GM21360 (cell line): ENCODE measurements around the gene KRTAP4-12.
"Not testable (repeated sequence)": the region's sequence is repeated elsewhere in the genome, so short reads cannot be mapped to it uniquely, and the experiment has no call there.

Experiments
- ATAC-seq: cut with Tn5 transposase; IDR thresholded peaks from one replicate; pipeline ENCODE4 v1.9.1; 2021; ENCODE audit warnings: mild to moderate bottlenecking, moderate library complexity; ENCODE audit not compliant: unreplicated experiment

KRTAP4-12 gene

DNA sequence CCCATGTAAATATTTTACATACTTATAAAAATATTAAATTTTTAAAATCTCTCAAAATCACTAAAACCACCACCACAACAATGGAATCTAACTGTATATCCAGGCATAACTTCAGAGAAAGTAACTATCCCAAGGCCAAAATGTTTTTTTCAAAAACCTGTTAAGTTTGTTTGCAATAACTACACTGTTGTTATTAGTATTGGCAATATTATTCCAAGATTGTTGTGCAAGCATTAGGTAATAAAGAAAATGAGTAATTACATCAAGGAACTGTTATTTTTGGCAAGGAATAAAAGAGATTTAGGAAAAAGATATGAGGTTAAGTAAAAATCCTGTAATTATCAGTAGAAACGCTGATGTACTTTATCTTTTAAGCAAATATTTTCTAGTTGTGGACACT is 3.4 kb upstream of the KRTAP4-12 start:
- no peak for ATAC-seq

DNA sequence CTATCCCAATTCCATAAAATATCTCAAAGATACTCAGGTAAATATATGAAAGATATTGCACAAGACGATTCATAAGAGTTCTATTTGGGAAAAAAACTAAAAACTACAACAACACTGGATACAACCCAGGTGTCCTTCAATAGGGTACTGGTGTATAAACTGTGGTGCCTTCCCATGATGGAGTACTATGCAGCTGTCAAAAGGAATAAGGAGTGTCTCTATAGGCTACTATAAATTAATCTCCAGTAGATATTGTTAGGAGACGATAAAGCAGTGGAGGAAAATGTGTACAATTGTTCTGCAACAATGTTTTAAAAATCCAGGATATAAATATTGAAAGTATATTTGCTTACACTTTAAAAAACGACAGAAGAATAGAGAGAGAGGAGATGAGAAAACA is 2.4 kb upstream of the KRTAP4-12 start:
- ATAC-seq: no peak

DNA sequence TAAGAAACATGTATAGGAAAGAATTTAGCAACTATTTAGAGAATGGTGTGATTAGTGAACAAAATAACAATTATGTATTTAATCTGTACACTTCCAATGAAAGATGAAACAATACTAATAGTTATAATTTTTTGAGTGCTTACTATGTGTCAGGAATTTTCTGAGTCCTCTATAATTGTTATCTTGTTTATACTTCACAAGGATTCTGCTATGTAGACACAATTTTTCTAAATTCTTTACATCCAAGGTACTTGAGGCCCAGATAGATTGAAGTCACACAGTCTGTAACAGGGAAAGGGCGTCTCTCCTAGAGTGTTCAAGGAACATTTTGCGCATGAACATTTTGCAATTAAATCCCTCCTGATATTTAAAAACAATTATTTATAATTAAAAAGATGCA is 1.1 kb upstream of the KRTAP4-12 start:
- no peak for ATAC-seq

DNA sequence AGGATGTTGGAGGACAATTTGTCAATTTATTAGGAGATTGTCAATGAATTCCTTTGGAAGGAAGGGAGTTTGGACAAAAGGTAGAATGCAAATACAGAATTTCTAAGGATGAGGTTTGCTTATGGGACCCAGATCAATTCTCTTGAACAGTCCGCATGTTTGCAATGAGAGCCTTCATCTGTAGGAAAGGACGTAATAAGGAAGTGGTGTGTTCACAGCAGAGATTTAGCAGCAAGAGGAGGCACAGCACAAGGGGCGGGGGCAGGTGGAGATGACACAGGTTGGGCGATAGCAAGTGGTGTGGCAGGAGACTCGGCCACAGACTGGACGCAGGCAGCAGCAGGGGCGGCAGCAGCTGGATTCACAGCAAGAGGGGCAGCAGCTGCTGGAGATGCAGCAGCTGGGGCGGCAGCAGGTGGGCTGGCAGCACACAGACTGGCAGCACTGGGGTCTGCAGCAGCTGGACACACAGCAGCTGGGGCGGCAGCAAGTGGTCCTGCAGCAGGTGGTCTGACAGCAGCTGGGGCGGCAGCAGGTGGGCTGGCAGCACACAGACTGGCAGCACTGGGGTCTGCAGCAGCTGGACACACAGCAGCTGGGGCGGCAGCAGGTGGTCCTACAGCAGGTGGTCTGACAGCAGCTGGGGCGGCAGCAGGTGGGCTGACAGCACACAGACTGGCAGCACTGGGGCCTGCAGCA is 541 bp downstream of the KRTAP4-12 start:
- ATAC-seq: not testable (repeated sequence)

DNA sequence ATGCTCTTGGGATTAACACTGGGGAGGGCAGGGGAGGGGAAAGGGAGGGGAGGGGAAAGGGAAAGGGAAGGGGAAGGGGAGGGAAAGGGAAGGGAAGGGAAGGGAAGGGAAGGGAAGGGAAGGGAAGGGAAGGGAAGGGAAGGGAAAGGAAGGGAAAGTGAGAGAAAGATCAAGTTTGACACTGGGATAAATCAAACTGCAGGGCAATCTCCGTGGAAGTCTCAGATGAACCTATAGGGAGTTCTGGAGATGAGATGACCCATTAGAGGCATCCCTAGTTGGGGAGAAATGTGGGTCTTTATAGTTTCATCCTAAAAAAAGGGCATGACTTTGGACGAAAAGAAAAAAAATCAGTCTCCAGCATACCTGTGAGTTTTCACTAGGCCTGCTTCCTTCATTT is 2.2 kb downstream of the KRTAP4-12 start:
- ATAC-seq: no peak

DNA sequence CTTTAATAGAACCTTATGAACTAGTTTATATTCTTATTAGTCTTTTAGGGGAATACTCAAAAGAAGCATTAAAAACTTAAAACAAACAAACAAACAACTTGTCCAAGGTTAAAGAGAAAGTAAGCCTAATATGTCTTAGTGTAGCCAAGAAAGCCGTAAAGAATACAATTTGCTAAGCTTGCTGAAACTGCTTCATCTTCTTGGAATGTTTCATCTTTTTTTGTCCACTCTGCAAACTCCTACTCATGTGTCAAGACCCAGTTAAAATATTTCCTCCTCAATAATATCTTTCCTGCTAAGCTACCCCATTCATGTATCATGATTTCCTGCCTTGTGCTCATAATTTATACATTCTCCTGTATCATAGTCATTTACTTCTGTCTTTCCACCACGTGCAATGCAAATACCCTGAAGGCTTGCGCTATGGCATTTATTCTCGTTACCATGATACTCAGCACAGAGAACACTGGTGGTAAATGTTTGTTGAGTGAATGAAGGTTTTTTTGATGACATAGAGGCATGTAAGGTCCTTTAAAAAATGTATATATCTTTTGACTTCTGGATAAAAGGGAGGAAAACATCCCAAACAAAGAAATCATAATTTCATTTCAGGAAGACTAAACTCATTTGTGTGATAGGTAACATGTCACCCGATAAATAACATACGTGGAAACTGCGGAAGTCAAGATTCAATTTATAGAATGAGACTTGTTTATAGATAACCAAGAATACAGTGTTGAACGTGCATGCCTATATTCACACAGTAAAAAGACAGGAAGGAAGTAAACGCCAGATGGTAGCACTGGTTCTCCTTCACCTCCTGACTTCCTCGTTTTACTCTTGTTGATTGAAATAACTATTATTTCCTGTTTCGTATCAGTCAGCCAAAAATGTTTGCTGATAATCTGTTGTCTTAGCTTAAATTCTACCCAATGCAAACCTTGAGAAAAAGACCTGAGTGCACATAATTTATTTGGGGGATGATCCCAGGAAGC is 4.0 kb downstream of the KRTAP4-12 start:
- ATAC-seq: not testable (repeated sequence)

DNA sequence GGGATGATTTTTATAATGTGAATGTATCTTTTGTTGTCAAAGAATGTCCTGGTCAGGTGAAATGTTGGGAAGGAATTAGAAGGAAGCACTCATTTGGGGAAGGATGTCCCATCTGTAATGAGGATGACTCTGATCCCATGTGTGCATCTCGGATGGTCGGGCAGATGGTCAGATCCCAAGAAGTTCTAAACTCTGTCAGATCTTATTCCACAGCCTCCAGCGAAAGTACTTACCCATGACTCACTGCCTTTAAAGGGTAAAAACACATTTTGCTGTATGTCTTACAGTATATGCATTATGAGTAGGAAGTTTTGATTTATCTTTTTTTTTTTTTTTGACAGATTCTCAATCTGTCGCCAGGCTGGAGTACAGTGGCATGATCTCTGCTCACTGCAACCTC is 5.3 kb downstream of the KRTAP4-12 start:
- ATAC-seq: no peak

DNA sequence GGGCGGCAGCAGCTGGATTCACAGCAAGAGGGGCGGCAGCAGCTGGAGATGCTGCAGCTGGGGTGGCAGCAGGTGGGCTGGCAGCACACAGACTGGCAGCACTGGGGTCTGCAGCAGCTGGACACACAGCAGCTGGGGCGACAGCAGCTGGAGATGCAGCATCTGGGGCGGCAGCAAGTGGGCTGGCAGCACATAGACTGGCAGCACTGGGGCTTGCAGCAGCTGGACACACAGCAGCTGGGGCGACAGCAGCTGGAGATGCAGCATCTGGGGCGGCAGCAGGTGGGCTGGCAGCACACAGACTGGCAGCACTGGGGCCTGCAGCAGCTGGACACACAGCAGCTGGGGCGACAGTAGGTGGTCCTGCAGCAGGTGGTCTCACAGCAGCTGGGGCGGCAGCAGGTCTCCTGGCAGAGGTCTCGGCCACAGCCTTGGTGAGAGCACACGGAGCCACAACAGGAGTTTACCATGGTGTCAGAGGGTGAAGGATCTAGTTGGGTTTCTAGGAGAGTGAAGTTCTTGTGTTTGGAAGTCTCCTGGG is 6.1 kb downstream of the KRTAP4-12 start, which contains the start of gene KRTAP4-11:
Gene KRTAP4-11 (minus strand): TSS at position 528 of the 541 bp plus-strand sequence. CDS start 58 bp downstream, at position 470.
- ATAC-seq: not testable (repeated sequence)

DNA sequence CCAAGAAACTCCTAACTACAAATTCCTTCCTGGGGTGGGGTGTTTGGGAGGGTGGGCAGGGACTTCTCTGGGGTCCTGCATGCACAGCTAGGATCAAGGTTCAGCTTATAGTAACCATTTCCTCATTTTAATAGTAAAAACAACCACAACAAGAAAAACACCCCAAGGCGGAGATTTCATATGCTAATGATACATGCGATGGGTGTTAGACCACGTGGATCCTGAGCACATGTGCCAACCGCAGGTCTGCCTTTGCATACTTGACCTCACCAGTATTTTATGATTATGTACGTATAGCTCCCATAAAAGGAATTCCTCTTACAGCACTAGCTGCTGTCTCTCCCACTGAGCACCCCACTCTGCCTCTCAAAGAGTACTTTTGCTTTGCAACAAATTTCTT is 7.7 kb downstream of the KRTAP4-12 start:
- ATAC-seq: no peak

DNA sequence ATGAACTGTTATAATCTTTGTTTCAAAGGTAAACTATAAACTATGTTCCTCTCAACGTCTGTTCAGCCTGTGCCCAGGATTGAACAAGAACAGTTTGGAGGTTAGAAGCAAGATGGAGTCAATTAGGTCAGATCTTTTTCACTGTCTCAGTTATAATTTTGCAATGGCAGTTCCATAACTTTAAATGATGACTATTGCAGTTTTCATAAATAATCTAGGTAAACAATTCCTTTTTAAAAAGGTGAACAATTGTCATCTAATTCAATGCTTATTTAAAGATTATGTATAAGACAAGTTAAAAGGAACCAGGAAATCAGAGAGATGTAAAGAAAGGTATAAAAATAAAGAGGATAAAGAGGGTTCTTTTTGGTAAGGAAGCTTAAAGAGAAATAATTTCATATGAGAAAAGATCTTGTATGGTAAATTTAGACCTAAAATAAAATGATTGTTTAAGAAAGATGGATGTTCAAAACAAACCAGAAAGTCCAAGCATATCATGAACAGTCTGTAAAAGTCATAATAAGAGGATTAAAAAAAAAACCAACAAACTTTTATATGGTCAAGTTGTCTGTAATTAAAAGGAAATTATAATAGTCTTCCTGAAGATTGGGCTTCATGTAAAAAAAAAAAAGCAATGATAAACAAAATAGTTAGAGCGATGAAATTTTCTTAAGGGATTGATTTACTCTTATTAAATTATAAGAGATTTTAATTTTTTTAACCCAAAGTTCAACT is 12.7 kb downstream of the KRTAP4-12 start:
- ATAC-seq: no peak

DNA sequence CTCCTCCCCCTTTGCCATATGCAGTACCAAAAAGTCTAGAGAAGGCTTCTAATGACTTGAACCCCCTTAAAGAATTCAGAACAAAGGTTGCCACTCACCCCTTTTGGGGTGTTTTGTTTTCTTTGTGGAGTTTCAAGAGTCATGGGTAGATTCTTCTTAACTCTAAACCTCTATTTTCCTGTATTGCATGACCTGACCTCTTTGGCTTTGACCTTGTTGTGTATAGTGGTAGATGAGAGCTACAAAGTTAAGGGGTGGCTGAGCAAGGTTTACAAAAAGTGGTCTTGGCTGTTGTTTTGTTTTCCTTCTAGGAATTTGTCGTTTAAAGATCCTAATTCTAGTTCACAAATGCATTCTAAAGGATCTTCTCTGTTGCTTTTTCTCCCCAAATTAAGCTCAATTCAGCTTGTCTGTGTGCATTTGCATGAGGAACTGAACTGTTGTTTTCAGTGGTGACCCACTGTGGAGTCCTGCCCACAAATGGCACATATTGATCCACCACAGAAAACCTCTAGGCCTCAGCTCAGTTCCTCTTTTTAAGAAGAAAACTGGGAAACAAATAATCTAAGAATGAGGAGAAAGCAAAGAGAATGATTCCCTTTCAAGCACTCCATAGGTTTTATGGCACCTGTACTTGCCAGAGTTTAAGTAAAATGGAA is 15.1 kb downstream of the KRTAP4-12 start:
- ATAC-seq: not testable (repeated sequence)

DNA sequence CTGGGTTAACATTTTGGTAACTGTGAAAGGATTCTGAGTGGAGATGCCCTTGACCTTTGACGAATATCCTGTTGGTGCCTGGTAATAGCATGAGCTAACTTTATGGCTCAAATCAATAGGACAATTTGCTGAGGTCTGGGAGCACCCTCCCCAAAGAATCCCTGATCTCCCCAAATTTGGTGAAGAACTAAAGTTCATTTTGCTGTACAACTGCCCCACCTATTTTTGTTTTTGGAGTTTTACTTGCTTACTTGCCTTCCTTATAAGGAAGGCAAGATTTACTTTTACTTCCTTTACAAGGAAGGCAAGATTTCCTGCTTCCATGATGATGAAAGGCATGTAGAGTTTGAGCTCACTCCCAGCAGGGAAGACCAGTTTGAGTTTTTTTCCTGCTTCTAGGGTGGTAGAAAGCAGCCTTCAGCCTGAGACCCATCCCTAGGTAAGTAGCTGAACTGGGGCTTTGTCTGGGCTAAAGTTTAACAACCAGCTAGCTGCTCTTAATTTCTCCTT is 16.0 kb downstream of the KRTAP4-12 start:
- ATAC-seq: no peak

DNA sequence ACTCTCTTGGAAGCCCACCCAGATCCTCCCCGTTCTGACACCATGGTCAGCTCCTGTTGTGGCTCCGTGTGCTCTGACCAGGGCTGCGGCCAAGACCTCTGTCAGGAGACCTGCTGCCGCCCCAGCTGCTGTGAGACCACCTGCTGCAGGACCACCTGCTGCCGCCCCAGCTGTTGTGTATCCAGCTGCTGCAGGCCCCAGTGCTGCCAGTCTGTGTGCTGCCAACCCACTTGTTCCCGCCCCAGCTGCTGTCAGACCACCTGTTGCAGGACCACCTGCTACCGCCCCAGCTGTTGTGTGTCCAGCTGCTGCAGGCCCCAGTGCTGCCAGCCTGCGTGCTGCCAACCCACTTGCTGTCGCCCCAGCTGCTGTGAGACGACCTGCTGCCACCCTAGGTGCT is 18.6 kb downstream of the KRTAP4-12 start, which contains the start of gene KRTAP4-9:
Gene KRTAP4-9 (plus strand): TSS at position 43 of the 400 bp plus-strand sequence. CDS start 0 bp downstream, at position 43.
- not testable (repeated sequence) for ATAC-seq

DNA sequence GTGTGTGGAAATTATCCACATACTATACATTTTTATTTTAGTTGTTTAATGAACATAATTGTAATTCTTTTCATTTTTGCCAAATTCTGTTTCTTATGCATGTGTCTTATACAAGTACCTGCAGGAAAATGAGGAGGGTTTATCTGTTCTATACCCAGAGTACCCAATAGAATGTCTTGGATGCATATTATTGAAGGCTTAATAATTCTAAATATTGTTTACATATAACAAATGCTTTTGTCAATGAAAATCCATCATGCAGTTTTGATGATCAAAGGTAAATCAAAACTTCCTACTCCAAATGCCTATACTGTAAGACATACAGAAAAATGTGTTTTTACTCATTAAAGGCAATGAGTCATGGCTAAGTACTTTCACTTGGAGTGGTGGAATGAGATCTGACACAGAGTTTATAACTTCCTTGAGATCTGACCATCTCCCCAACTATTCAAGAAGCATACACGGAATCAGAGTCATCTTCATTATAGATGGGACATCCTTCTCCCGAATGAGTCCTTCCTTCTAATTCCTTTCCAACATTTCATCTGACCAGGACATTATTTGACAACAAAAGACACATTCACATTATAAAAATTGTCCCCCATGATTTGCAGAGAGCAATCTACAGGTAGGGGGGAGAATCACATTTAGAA is 19.5 kb downstream of the KRTAP4-12 start:
- ATAC-seq: not testable (repeated sequence)

DNA sequence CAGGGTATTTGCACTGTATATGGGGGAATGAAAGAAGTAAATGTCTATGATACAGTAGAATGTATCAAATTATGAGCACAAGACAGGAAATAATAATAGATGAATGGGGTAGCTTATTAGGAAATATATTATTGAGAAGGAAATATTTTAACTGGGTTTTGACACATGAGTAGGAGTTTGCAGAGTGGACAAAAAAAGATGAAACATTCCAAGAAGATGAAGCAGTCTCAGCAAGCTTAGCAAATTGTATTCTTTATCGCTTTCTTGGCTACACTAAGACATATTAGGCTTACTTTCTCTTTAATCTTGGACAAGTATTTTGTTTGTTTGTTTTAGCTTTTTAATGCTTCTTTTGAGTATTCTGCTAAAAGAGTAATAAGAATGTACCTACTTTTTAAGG is 20.1 kb downstream of the KRTAP4-12 start:
- no peak for ATAC-seq

DNA sequence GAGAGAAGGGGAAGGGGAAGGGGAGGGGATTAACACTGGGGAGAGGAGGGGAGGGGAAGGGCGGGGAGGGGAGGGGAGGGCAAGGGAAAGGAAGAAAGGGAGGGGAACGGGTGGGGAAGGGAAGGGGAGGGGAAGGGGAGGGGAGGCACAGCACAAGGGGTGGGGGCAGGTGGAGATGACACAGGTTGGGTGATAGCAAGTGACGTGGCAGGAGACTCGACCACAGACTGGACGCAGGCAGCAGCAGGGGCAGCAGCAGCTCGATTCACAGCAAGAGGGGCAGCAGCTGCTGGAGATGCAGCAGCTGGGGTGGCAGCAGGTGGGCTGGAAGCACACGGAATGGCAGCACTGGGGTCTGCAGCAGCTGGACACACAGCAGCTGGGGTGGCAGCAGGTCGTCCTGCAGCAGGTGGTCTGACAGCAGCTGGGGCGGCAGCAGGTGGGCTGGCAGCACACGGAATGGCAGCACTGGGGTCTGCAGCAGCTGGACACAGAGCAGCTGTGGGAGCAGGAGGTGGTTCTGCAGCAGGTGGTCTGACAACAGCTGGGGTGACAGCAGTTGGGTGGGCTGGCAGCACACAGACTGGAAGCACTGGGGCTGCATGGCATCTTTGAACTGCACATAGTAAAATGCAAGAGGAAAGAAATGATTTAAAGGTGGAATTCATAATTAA is 22.3 kb downstream of the KRTAP4-12 start, which contains the start of gene KRTAP4-16:
Gene KRTAP4-16 (minus strand): TSS at position 624 of the 674 bp plus-strand sequence. CDS start 0 bp downstream, at position 624.
- no peak for ATAC-seq

DNA sequence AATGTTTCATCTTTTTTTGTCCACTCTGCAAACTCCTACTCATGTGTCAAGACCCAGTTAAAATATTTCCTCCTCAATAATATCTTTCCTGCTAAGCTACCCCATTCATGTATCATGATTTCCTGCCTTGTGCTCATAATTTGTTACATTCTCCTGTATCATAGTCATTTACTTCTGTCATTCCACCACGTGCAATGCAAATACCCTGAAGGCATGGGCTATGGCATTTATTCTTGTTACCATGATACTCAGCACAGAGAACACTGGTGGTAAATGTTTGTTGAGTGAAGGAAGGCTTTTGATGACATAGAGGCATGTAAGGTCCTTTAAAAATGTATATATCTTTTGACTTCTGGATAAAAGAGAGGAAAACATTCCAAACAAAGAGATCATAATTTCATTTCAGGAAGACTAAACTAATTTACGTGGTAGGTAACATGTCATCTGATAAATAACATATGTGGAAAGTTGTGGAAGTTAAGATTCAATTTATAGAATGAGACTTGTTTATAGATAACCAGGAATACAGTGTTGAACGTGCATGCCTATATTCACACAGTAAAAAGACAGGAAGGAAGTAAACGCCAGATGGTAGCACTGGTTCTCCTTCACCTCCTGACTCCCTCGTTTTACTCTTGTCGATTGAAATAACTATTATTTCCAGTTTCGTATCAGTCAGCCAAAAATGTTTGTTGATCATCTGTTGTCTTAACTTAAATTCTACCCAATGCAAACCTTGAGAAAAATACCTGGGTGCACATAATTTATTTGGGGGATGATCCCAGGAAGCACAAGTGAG is 24.1 kb downstream of the KRTAP4-12 start:
- not testable (repeated sequence) for ATAC-seq

DNA sequence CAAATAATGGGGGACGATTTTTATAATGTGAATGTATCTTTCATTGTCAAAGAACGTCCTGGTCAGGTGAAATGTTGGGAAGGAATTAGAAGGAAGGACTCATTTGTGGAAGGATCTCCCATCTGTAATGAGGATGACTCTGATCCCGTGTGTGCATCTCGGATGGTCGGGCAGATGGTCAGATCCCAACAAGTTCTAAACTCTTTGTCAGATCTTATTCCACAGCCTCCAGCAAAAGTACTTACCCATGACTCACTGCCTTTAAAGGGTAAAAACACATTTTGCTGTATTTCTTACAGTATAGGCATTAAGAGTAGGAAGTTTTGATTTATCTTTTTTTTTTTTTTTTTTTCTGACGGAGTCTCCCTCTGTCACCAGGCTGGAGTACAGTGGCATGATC is 25.5 kb downstream of the KRTAP4-12 start:
- ATAC-seq: no peak
